T-helper 9 cell (primary cell): Measurements from ENCODE around the gene IQCK.
A peak's percentile ranks its signal among the peaks of the same experiment; 100 is the strongest.

Experiments used
- DNase-seq: peaks from one replicate; pipeline ENCODE4 v3.0.0-alpha.2; 2020

IQCK gene

GRCh38 chr16:19864566-19864965 lies 146.5 kb downstream of the IQCK start:
- no peak for DNase-seq

DNA sequence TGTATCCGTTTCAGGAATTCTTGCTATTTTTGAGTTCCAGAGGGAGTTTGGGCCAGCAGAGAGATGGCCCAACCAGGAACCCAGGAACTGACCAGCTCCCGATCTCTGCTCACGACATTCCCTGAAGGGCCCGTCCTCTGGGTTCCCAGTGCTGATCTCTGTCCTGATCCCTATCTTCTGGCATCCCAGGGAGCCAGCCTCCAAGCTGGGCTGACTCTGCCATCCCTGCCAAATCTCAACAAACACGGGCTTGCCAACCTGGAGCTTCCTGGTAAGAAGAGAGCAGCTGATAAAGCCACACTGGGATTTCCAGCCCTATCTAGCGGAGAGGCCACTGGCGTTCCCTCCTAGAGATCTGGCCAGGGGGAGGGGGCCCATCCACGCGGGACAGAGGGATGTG lies 150.3 kb downstream of the IQCK start:
- DNase-seq, result no peak

- DNase-seq, result no peak
Observed at GRCh38 chr16:19871721-19872120, 153.7 kb downstream of the IQCK start.

DNA sequence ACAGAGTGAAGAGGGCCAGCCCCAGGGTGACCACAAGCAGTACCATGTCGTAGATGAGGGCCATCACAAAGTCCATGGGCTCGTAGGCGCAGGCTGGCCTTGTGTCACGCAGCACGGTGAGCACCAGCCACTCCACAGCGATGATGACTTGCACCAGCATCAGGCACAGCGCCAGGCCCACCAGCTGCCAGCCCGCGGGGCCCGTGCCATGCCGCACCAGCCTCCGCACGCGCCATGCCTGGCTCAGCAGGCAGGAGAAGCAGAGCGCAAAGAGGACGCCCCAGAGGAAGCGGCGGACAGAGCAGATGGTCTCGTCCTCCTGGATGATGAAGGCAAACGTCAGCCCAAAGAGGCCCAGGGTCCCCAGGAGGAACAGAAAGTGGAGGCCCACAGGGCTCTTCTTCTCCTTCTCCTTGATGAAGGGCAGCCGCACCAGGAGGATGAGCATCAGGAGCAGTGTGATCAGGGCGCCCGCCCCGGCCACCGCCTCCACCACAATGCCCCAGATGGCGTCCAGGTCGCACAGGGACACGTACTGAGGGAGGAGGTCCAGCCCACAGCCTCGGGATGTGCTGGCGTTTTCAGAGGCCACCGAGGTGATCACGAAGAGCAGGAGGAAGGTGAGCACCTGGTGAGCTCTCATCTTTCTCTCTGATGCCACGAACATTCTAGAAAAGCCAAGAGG lies 154.2 kb downstream of the IQCK start:
- no peak for DNase-seq

GRCh38 chr16:19872935-19873334 lies 154.9 kb downstream of the IQCK start:
- no peak for DNase-seq

DNA sequence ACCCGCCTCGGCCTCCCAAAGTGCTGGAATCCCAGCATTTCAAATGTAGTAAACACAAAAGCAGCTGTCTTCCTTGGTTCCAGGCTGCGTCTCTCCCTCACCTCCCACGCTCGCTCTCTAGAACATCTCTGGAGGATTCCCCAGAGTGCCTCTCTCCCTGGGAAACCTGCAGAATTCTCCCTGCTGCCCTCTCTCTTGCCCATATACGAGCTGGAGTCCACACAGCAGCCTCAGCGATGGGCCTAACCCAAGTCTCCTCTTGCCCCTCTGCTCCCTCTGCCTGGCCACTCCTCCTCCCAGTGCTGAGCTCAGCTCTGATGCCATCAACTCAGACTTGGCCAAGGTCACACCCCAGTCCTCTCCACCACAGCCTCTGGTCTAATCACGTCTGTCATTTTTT lies 156.0 kb downstream of the IQCK start:
- no peak for DNase-seq

GRCh38 chr16:19874851-19875546 lies 156.9 kb downstream of the IQCK start:
- no peak for DNase-seq

- DNase-seq, result no peak
Observed at GRCh38 chr16:19875900-19876299, 157.8 kb downstream of the IQCK start.

- no peak for DNase-seq
Observed at GRCh38 chr16:19876501-19877059, 158.5 kb downstream of the IQCK start.

GRCh38 chr16:19878757-19879156 lies 160.7 kb downstream of the IQCK start:
- DNase-seq, result no peak

DNA sequence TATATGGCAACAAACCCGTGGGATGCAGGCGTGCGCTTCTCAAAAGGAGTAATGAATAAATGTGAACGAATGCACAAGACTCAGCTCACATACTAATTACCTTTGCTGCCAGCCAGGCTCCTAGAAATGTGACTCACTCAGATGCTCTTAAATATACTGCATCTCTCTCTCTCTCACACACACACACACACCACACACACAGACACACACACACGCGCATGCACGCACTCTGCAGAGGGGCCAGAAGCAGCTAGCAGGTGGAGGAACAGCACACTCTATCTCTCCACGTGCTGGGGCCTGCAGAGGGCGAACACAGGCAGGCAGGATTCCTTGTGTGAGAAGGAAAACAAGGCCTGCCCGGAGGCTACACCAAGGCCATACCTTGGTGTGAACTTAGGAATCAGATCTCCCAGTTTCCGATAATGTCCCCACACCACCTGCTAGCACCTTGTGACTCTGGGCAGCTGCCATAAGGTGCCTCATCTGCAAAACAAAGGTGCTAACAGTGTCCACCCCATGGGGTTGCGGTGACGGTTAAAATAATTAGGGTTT lies 161.2 kb downstream of the IQCK start:
- DNase-seq, result no peak

DNA sequence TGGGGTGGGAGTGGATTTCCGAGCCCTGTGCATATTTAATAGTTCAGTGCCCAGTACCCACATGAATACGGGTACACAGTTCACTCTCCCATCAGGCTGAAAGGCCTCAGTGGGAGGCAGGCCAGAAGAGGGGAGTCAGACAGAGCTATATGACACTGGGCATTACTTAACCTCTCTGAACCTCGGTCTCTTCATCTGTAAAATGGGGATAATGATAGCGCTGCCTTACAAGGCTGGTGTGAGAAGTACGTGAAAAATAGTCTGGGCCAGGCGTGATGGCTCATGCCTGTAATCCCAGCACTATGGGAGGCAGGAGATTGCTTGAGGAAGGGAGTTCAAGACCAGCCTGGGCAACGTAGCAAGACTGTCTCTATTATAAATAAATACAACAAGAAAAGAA lies 163.0 kb downstream of the IQCK start:
- no peak for DNase-seq

DNA sequence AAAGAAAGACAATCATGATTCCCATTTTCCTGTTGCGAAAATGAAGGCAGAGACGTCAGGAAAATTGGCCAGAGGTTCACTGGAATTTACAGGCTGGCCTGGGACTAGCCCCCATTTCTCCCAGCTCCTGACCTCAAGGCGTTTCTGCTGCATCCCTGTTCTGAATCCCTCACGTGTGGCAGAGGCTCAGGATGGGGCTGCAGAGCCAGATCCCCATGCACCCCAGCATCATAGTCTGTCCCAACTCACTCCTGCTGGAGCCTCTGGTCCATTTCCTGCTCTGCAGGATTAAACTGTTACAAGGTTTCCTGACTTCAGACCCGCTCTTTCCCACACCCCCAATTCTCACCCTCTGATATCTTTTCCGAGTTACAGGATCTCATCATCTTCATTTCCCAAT lies 163.7 kb downstream of the IQCK start:
- no peak for DNase-seq

DNA sequence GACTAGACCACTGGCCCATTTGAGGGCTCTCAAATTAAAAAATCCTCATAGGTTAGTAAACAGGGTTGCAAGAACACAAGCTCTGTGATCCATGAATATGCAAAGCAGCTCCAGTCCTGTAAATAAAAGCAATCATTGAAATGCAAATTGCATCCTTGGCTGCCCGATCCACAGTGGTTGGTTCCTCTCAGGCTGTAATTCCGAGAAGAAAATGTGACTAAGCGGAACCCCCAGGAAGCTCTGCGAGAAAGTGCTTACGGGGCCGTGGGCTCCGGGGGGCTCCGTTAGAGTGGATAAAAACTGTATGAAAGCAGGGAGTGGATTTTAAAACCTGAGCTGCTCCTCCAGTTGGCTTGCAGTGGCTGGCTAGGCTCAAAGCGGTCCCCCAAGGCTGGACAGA lies 164.1 kb downstream of the IQCK start:
- no peak for DNase-seq

DNA sequence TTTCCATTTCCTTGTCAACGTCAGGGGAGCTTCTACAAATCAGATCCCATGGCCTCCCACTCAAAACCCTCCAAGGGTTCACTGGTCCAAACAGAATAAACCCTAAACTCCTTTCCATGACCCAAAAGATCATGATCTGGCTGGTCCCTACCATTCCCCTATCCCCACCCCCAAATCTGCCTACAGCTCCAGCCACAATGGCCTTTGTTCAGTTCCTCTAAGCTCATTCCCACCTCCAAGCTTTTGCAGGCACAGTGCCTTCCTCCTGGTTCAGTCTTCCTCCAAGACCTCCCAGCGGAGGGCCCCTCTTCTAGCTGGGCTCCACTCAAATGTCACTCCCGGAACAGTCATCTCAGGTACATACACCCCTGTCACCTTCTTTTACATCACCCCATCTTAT lies 164.6 kb downstream of the IQCK start:
- no peak for DNase-seq

GRCh38 chr16:19883296-19883965 lies 165.4 kb downstream of the IQCK start:
- no peak for DNase-seq

- DNase-seq, result no peak
Observed at GRCh38 chr16:19883966-19884485, 166.0 kb downstream of the IQCK start.

DNA sequence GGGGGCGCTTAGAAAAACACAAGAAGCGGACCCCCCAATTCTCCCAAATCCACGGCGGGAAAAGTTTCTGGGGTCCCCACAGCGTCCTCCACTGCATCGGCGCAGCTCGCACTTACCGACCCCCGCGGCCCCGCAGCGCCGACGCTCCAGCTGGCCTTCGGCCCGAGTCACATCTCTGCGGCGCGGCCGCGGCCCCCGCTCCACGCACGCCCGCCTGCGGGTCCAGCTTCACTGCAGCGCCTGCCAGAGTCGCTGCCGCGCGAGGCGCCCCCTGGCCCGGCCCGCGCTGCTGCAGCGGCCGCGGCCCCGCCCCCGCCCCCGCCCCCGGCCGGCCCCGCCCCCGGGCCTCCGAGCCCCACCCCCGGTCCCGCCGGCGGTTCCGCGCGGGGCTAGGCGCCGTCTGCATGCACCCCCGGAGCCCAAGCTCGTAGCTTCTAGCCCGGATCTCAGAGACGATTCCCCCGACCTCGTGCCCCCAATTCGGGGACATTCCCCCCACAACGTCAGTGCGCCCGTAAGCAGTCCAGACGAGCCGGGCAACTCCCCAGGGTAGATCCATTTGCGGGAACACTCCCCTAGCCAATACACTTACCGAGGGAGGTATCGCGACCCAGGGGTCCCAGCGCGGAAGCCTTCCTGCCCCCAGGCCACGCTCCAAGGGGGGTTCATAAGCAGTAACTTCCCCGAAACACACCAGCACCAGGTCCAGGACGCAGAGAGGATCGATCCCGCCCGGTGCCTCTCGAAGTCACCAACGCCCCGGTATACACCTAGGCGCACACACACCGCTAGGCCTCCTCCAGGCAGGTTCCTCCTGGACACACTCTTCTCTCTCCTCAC lies 166.8 kb downstream of the IQCK start, which contains the start of gene GPRC5B:
TSS of gene GPRC5B (minus strand) at position 238 of the 840 bp plus-strand sequence. CDS start 12,003 bp downstream, outside the sequence.
- peak; percentile 41 for DNase-seq

- peak; percentile 3 for DNase-seq
Observed at GRCh38 chr16:19885451-19886072, 167.5 kb downstream of the IQCK start.

DNA sequence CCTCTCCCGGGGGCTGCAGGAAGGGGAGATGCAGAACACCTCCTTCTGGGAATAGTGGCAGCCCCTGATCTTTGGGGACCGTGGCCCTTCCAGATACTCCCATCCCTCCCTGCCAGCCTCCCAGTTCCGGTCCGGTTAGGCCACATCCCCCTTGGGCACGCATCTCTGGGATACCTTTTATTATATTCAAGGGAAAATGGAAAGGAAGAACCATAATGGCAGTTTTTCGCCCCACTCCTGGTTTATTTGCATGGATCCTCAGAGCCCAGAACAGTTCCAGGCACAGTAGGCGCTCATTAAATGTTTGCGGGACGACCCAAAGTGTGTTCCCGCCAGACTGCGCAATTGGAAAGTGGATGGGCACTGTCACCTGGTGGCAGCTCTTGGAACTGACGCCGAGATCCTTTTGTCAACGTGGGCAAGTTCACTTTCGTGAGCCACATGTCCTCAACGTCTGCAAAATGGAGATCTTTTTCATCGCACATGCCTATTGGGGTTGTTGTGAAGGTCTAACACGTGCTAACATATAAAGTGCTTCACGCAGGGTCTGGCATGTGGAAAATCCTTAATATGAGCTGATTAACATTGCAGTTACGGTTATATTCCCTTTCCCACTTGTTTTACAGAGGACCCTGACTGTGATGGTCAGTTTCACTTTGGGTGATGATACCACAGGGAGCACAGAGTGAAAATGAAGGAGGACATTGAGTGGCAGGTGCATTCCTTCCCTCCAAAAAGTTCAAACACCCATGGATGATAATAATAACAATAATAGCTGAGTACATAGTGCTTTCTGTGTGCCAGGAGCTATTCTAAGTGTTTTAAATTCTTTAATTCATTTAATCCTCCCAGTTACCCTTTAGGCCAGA lies 168.2 kb downstream of the IQCK start:
- peak; percentile 74 for DNase-seq

GRCh38 chr16:19888834-19889233 lies 170.8 kb downstream of the IQCK start:
- DNase-seq, result no peak
